NOMO-1 (cell line): ENCODE measurements around the gene TLE7.

Source experiments
- DNase-seq, 2 experiments: peaks; one replicate each; lab custom pipeline; 2025; ENCODE audit not compliant: unreplicated experiment in 2 of 2; lab: John Stamatoyannopoulos, UW

TLE7 gene

GRCh38 chr16:71414038-71414437 is 27.8 kb downstream of the TLE7 start:
- DNase-seq: no peak

DNA sequence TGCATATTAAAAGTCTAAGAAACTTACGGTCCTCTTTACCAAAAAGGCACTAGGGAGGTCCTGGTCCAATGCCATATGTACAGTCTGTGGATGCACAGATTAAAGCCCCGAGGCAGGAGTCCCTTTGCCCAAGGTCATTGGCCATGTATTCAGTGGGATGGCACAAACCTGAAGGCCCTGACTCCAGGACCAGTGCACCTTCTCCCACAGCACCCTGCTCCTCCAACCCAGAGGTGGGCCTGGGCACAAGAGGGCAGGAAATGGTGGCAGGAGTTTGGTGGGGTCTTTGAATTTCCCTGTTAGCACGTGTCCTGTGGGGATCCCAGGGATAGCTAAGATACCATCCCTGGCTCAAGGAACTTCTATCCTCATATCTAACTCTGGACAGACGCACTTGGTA is 28.5 kb downstream of the TLE7 start:
- DNase-seq: no peak

- DNase-seq: peak; percentile 61
These were observed 29.3 kb downstream of the TLE7 start for GRCh38 chr16:71412270-71413160.

- DNase-seq: no peak
These were observed 31.7 kb downstream of the TLE7 start for GRCh38 chr16:71410146-71410545.

DNA sequence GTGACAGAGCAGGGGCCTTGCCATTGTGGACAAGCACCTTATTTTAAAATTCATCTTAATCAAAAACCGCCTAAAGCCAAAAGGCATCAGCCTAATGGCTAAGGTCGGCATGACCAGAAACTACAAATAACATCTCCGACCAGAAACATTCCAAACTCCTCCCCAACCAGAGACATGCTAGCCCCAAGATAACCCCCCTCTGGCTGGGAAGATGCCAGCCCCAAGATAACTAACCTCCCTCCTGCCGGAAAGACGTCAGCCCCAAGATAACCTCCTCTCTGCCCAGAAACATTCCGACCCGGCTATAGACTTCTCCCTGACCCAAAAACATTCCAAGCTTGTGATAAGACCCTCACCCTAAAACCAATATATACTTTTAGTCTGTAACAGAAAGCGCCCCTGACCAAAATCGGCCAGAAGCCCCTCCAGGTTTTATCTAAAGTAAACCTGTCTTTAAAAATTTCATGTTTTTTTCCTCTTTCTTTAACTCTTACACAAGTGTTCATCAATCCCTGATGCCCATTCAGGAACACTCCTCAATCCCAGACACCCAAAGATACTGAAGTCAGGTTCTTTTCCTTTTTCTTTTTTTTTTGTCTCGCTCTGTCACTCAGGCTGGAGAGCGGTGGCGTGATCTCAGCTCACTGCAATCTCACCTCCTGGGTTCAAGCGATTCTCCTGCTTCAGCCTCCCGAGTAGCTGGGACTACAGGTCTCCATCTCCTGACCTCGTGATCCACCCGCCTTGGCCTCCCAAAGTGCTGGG is 32.7 kb downstream of the TLE7 start:
- DNase-seq: no peak

GRCh38 chr16:71408536-71408935 is 33.3 kb downstream of the TLE7 start:
- no peak for DNase-seq

GRCh38 chr16:71407731-71408130 is 34.1 kb downstream of the TLE7 start:
- peak; percentile 5 to 63 for DNase-seq

GRCh38 chr16:71406724-71407123 is 35.1 kb downstream of the TLE7 start:
- peak; percentile 6 to 13 for DNase-seq

GRCh38 chr16:71406316-71406715 is 35.5 kb downstream of the TLE7 start:
- no peak for DNase-seq

DNA sequence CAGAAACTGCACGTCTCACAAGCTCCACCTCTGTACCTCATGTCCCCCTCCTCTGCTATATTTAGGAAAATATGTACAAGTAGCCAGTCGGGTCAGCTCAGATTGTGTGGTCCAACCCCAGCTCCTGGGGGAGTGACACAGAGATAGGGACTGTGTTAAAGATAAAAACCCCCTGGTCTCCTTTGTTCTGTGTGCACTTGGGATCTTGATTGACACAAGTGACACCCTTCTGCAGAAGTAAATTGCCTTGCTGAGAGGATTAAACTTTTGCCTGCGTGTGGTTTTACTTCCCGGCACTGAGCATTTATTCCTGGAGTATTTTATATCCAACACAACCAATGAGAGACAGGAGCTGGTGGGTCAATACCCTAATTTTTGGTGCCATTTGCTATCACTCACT is 37.5 kb downstream of the TLE7 start:
- no peak for DNase-seq

DNA sequence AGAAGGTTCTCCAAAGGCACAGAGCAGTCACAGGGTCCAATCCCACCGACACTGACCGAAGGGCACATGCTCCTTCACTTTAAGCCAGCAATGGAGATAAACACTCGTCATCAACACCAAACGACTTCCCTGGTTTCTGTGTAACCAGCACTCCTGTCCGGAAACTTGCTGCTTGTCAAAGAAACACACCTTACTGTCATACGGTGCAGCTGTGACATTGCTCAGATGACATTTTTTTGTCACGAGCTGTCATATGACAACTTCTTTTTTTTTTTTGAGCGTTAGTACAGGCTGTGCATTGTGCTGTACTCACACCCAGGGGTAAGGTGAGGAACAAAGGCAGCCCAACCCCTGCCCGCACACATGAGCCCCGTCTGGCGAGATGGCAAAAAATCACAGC is 39.2 kb downstream of the TLE7 start:
- no peak for DNase-seq

DNA sequence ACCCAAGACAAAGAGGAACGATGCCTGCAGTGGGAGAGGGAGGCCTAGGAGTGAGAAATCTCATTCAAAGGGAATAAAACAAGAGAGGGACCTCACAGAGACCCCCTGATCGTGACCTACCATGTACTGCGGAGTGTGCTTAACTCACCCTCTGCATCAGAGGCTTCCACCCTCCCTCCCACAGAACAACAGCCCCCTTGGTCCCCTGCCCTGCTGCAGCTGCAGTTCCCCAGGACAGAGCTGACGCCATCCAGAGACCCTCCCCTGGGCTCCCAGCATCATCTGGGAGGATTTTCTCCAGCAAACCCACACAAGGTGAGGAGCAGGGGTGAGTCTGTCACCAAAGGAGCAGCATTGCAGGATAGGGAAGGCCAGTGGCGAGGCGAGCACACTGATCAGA is 39.8 kb downstream of the TLE7 start:
- DNase-seq: no peak

DNA sequence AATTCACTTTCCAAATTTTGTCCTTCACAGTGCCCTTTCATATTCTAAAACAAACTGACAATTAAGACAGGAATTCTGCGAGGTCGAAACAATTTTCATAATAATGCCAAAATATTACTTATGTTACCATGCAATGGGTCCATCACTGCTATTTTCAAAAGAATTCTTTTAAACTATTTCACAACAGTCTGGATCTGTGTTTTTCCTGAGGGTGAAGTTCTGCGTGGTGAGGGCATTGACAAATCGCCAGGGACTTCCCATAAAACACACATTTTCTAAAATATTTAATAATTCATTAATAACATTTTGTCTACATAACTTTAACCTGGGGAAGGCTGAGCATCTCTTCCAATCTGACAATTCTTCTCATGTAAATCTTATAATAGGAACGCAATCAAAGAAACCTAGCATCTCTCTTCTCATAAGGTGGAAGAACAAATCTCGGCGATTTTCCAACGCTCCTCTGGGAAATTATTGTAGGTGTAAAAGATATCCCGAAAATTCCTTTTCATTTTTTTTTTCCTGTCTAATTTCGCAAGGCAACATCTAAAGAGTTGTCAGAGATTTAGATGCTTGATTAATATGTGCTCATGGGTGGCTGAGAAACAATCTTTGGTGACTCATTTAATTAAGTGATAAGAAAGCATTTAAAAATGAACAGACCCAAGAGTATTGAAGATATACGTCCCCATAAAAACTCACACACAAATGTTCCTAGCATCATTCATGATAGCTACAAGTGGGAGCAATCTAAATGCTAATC is 41.9 kb downstream of the TLE7 start:
- no peak for DNase-seq

DNA sequence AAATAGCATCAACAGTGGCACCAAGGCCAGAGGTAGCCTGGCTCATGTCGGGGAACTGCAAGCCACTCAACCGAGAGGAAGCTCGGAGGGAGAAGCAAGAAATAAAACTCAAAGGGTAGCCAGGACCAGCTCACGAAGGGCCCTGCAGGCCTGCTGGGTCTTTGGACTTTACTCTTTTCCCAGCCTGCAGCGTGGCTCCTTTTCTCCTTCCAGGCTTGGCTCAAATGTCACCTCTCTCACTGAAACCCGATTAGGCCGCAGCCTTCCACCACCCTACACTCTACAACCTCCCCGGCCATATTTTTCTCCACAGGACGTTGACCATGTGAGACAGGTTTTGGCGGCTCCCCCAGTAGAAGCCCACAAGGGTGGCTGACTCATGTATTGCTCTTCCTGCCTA is 45.3 kb downstream of the TLE7 start:
- no peak for DNase-seq

DNA sequence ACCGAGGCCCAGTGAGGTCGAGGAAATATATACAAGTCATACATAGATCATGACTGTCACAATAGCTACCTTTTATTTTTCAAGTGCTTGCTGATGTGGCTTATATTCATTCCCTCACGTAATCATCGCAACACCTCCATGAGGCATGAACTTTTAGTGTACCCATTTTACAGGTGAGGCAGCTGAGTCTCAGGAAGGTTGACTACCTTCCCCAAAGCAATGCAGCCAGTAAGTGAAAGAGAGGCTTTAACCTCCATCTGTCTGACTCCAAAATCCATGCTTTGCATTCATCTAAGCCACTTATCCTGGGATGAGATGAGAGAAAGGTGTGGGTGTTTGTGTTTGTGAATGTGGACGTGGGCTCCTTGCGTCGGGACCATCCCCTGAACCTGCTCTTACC is 52.5 kb downstream of the TLE7 start:
- DNase-seq: no peak

DNA sequence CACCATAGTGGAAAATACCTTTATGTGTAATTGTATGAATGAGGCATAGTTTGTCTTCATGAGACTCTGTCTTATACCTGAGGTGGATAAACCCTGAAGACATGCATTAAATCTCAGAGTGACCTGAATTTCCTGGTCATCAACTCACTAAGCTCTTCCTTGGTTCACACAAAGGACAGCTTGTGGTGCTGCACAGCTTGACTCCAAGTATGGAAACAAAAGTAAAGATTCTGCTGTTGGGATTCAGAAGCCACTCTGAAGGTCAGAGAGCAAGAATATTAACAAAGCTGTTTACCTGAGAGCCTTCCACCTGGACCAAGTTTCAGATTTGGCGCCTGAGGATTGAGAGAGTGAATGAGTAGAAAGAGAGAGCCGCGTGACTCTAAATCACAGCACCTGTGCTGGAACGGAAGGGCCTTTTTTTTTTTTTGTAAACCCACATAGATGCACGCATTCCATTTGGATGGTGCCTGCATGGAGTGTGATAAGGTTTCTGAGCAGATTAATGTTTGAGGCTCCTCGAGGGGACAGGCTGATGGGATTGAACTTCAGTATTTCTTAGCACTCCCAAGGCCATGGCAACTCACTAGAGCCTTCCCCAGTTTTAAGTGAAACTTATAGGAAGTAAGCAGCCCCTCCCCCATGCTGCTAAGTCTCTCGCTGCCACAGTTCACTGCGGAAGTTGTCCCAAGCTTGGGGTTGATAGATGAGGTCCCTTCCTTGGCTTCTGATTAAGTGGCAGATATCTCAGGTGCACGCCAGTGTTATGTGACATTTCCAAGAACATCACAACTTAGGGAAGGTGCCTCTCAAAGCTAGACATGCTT is 54.6 kb downstream of the TLE7 start:
- DNase-seq: no peak

DNA sequence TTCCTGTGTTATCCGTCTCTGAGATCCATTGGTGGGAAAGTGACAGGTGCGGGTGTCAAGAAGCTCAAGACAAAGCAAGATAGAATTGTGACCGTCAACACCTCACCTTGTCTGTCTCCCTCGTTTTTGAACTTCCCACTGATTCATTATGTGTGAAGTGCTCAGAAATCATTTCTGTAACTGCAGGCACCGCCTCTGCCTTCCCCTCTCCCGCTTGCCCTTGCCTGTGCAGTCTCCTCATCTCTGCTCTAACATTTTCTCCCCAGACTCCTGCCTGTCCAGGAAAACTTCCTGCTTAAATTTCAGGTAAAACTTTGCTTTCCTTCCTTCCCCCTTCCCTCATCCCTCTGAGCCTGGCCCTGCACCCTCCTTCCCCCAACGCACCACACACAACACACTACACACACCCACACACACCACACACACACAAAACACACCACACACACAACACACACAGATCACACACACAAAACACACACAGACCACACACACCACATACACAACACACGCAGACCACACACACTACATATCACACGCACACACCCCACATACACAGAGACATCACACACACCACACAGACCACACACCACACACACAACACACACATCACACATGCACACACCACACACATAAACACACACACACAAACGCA is 57.7 kb downstream of the TLE7 start:
- no peak for DNase-seq

- no peak for DNase-seq
These were observed 58.6 kb downstream of the TLE7 start for GRCh38 chr16:71383054-71383773.

DNA sequence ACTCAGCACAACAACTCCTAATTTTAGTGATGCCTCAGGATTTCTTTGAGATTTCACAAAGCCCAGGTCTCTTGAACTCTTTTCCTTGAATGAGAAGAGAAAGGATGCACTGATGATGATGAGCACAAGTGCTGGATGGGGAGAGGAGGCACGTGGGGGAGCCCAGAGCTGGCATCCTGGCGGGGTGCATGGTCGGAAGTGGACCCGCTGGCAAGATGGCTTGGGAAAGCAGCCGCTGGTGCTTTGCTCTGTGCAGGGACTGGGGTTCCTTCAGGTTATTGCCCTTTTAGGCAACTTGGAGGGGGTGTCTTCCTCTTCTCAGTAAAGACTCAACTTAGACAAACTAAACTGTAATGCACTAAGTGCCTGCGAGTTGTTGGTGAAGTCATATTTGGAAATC is 61.0 kb downstream of the TLE7 start:
- DNase-seq: no peak
